GM23338 (cell line): ENCODE data around the gene PAFAH2. TPM values are rescaled to one million over a fixed set of nuclear protein-coding genes. Genes with fewer than 3 reads are reported as not detected.

Experiments used
- ATAC-seq: fragments of 200-7000 bp; cut with Tn5 transposase; 3 replicates; pipeline ENCODE4 v1.9.1; 2020
- DNase-seq: peaks from one replicate; pipeline ENCODE4 v3.0.0-alpha.2; 2015; ENCODE audit warnings: low spot score
- H2AFZ ChIP-seq: fragments of 200-600 bp; sonication (generic); 2 replicates; pipeline ENCODE4 v1.8.0; 2016; ENCODE audit warnings: antibody characterized with exemption, mild to moderate bottlenecking, moderate library complexity
- H3F3A ChIP-seq: fragments of 200-600 bp; sonication (generic); replicated peaks from 2 replicates; pipeline ENCODE4 v1.8.0; 2017; ENCODE audit warnings: antibody characterized with exemption, mixed run types, low read depth
- H3K27ac ChIP-seq: fragments of 200-600 bp; sonication (generic); 2 replicates; pipeline ENCODE4 v1.6.1; 2016; ENCODE audit warnings: low read depth
- H3K27me3 ChIP-seq: fragments of 200-600 bp; sonication (generic); 2 replicates; pipeline ENCODE4 v1.8.0; 2016; ENCODE audit warnings: mild to moderate bottlenecking, mixed run types, moderate library complexity; ENCODE audit not compliant: insufficient read depth
- H3K36me3 ChIP-seq: fragments of 200-600 bp; sonication (generic); 2 replicates; pipeline ENCODE4 v1.8.0; 2016; ENCODE audit warnings: mild to moderate bottlenecking; ENCODE audit not compliant: insufficient read depth
- H3K4me1 ChIP-seq: fragments of 200-600 bp; sonication (generic); 2 replicates; pipeline ENCODE4 v1.8.0; 2016; ENCODE audit warnings: mild to moderate bottlenecking, moderate library complexity; ENCODE audit not compliant: insufficient read depth
- H3K4me2 ChIP-seq: fragments of 200-600 bp; sonication (generic); 2 replicates; pipeline ENCODE4 v1.7.1; 2017; ENCODE audit warnings: mixed run types
- H3K4me3 ChIP-seq: fragments of 200-600 bp; sonication (generic); 2 replicates; pipeline ENCODE4 v1.6.1; 2016; ENCODE audit warnings: mixed run types
- H3K79me2 ChIP-seq: fragments of 200-600 bp; sonication (generic); replicated peaks from 2 replicates; pipeline ENCODE4 v1.8.0; 2017; ENCODE audit warnings: mild to moderate bottlenecking; ENCODE audit not compliant: insufficient read depth
- H3K9me2 ChIP-seq: fragments of 200-600 bp; sonication (generic); 2 replicates; pipeline ENCODE4 v1.8.0; 2017; ENCODE audit not compliant: insufficient read depth
- H4K20me1 ChIP-seq: fragments of 200-600 bp; sonication (generic); replicated peaks from 2 replicates; pipeline ENCODE4 v1.8.0; 2017; ENCODE audit warnings: mild to moderate bottlenecking; ENCODE audit not compliant: insufficient read depth
- H3K27ac Mint-ChIP-seq: 2 replicates; pipeline ENCODE4 v1.8.0; 2020; ENCODE audit warnings: inconsistent platforms, mild to moderate bottlenecking, moderate library complexity, mixed read lengths
- H3K27me3 Mint-ChIP-seq: 3 replicates; pipeline ENCODE4 v1.8.0; 2022; ENCODE audit warnings: low read depth, mild to moderate bottlenecking, moderate library complexity, mixed read lengths, inconsistent platforms; ENCODE audit not compliant: insufficient read depth, poor library complexity
- H3K36me3 Mint-ChIP-seq: 3 replicates; pipeline ENCODE4 v1.8.0; 2021; ENCODE audit warnings: low read depth, mild to moderate bottlenecking, inconsistent platforms, moderate library complexity, mixed read lengths
- H3K4me1 Mint-ChIP-seq: 3 replicates; pipeline ENCODE4 v1.8.0; 2020; ENCODE audit warnings: mild to moderate bottlenecking, inconsistent platforms, mixed read lengths
- H3K4me3 Mint-ChIP-seq: 3 replicates; pipeline ENCODE4 v1.8.0; 2021; ENCODE audit warnings: moderate library complexity, mild to moderate bottlenecking, inconsistent platforms, mixed read lengths
- H3K9me3 Mint-ChIP-seq: 3 replicates; pipeline ENCODE4 v1.8.0; 2020; ENCODE audit warnings: moderate library complexity, mild to moderate bottlenecking, inconsistent platforms, mixed read lengths
- EZH2 ChIP-seq: fragments of 200-600 bp; sonication (generic); IDR thresholded peaks from one replicate; pipeline ENCODE4 v1.8.0; 2017; ENCODE audit warnings: antibody characterized with exemption, mild to moderate bottlenecking, low read depth; ENCODE audit not compliant: unreplicated experiment
- EZH2phosphoT487 ChIP-seq: fragments of 200-600 bp; sonication (generic); IDR thresholded peaks from one replicate; pipeline ENCODE4 v1.8.1; 2018; ENCODE audit warnings: antibody characterized with exemption; ENCODE audit not compliant: unreplicated experiment
- JUNB ChIP-seq: IDR thresholded peaks from one replicate; pipeline ENCODE4 v1.6.1; 2016; ENCODE audit warnings: antibody characterized with exemption; ENCODE audit not compliant: unreplicated experiment
- POLR2AphosphoS5 ChIP-seq: IDR thresholded peaks from 2 replicates; pipeline ENCODE4 v1.6.1; 2016; ENCODE audit warnings: antibody characterized with exemption, low read depth
- REST ChIP-seq: IDR thresholded peaks from one replicate; pipeline ENCODE4 v1.6.1; 2018; ENCODE audit warnings: antibody characterized with exemption; ENCODE audit not compliant: unreplicated experiment
- STAT1 ChIP-seq: IDR thresholded peaks from one replicate; pipeline ENCODE4 v1.6.1; 2016; ENCODE audit warnings: antibody characterized with exemption; ENCODE audit not compliant: unreplicated experiment
- polyA plus RNA-seq: library from polyadenylated mRNA; unstranded; fragments of >200 nt; fragmentation: Nextera tagmentation; extraction: Ambion mirVana; gene quantifications from 2 replicates; pipeline ENCODE4 v1.2.1, GENCODE V29; 2016
- total RNA-seq: library from RNA; depleted of rRNA; stranded (reverse); fragments of >200 nt; shearing (Covaris generic); gene quantifications from 2 replicates; pipeline ENCODE4 v1.2.3, GENCODE V29; 2014
- TF ChIP-seq, protein P1 (sequence below): fragments of 250-450 bp; sonication (Bioruptor Pico); IDR thresholded peaks from 2 replicates; pipeline ENCODE4 v1.5.0; 2020; ENCODE audit warnings: mild to moderate bottlenecking, moderate library complexity

The PAFAH2 gene
- total and polyA plus RNA-seq, 2 experiments from 2014 or later: 5.7 to 10.3 TPM

GRCh38 chr1:26027716-26028489, 30.0 kb upstream of the PAFAH2 start:
- H3K4me3 ChIP-seq: no peak overlapping the region
- H3K9me3 Mint-ChIP-seq: no peaks in the 10 kb centered on the region
- no peak overlapping the region for H3K4me2 ChIP-seq
- DNase-seq (no peak), ATAC-seq (no peak)
- no peaks in the 10 kb centered on the region for H3K36me3 Mint-ChIP-seq
- no peak overlapping the region for H3K4me3 Mint-ChIP-seq
- no peaks in the 10 kb centered on the region for H3K36me3 ChIP-seq
- 0 out of 3 replicates have a peak, but pooled peaks cover 2% of the 10 kb centered on the region for H3K4me1 Mint-ChIP-seq
- TF ChIP-seq STAT1 (no peak), EZH2 (no peak), REST (no peak), POLR2AphosphoS5 (no peak), JUNB (no peak), EZH2phosphoT487 (no peak)
- TF ChIP-seq, protein P1, sequence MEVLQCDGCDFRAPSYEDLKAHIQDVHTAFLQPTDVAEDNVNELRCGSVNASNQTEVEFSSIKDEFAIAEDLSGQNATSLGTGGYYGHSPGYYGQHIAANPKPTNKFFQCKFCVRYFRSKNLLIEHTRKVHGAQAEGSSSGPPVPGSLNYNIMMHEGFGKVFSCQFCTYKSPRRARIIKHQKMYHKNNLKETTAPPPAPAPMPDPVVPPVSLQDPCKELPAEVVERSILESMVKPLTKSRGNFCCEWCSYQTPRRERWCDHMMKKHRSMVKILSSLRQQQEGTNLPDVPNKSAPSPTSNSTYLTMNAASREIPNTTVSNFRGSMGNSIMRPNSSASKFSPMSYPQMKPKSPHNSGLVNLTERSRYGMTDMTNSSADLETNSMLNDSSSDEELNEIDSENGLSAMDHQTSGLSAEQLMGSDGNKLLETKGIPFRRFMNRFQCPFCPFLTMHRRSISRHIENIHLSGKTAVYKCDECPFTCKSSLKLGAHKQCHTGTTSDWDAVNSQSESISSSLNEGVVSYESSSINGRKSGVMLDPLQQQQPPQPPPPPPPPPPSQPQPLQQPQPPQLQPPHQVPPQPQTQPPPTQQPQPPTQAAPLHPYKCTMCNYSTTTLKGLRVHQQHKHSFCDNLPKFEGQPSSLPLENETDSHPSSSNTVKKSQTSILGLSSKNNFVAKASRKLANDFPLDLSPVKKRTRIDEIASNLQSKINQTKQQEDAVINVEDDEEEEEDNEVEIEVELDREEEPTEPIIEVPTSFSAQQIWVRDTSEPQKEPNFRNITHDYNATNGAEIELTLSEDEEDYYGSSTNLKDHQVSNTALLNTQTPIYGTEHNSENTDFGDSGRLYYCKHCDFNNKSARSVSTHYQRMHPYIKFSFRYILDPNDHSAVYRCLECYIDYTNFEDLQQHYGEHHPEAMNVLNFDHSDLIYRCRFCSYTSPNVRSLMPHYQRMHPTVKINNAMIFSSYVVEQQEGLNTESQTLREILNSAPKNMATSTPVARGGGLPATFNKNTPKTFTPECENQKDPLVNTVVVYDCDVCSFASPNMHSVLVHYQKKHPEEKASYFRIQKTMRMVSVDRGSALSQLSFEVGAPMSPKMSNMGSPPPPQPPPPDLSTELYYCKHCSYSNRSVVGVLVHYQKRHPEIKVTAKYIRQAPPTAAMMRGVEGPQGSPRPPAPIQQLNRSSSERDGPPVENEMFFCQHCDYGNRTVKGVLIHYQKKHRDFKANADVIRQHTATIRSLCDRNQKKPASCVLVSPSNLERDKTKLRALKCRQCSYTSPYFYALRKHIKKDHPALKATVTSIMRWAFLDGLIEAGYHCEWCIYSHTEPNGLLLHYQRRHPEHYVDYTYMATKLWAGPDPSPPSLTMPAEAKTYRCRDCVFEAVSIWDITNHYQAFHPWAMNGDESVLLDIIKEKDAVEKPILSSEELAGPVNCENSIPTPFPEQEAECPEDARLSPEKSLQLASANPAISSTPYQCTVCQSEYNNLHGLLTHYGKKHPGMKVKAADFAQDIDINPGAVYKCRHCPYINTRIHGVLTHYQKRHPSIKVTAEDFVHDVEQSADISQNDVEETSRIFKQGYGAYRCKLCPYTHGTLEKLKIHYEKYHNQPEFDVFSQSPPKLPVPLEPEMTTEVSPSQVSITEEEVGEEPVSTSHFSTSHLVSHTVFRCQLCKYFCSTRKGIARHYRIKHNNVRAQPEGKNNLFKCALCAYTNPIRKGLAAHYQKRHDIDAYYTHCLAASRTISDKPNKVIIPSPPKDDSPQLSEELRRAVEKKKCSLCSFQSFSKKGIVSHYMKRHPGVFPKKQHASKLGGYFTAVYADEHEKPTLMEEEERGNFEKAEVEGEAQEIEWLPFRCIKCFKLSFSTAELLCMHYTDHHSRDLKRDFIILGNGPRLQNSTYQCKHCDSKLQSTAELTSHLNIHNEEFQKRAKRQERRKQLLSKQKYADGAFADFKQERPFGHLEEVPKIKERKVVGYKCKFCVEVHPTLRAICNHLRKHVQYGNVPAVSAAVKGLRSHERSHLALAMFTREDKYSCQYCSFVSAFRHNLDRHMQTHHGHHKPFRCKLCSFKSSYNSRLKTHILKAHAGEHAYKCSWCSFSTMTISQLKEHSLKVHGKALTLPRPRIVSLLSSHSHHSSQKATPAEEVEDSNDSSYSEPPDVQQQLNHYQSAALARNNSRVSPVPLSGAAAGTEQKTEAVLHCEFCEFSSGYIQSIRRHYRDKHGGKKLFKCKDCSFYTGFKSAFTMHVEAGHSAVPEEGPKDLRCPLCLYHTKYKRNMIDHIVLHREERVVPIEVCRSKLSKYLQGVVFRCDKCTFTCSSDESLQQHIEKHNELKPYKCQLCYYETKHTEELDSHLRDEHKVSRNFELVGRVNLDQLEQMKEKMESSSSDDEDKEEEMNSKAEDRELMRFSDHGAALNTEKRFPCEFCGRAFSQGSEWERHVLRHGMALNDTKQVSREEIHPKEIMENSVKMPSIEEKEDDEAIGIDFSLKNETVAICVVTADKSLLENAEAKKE (CRISPR knock-in tag): no peak
- H3K27me3 Mint-ChIP-seq: peaks cover 7% of the 10 kb centered on the region
- H3K27ac Mint-ChIP-seq: no peak overlapping the region
- no peaks in the 10 kb centered on the region for H3F3A ChIP-seq
- no peaks in the 10 kb centered on the region for H3K9me2 ChIP-seq
- no peaks in the 10 kb centered on the region for H3K79me2 ChIP-seq
- no peaks in the 10 kb centered on the region for H4K20me1 ChIP-seq
- H3K27ac ChIP-seq: no peak overlapping the region
- H3K4me1 ChIP-seq: no peaks in the 10 kb centered on the region
- no peak overlapping the region for H2AFZ ChIP-seq
- no peaks in the 10 kb centered on the region; the same call in 1 of the 2 replicates for H3K27me3 ChIP-seq
